ENCODE measurements around the gene CCDC47. TPM values are rescaled to one million over a fixed set of nuclear protein-coding genes. Genes with fewer than 3 reads are reported as not detected.
A peak's percentile ranks its signal among the peaks of the same experiment; 100 is the strongest.

CCDC47 gene
- total RNA-seq, 4 donors from 2014 or later = 48.1 to 70.0 (median 62.9) TPM

GRCh38 chr17:63714550-63715277, 58.7 kb downstream of the CCDC47 start:
- Histone ChIP-seq H3K27me3 (no peaks in the 10 kb centered on the region), H3K9me3 (no peaks in the 10 kb centered on the region), H3K4me3 (no peak overlapping the region), H3K27ac (no peak overlapping the region), H3K36me3 (peaks cover 55% of the 10 kb centered on the region), H3K4me1 (no peaks in the 10 kb centered on the region)
- DNase-seq (ENCODE audit: low spot score in 2 of 2) = peak in 1 of 2 donors; percentile 27
- WGBS = 78% methylated on average over 10 of the region's 10 CpGs
- TF ChIP-seq POLR2A (IDR thresholded peaks at IDR 0.05) (no peak), POLR2AphosphoS5 (IDR thresholded peaks at IDR 0.05) (no peak), EP300 (IDR thresholded peaks at IDR 0.05) (no peak), CTCF (IDR thresholded peaks at IDR 0.05) (no peak)

- TF ChIP-seq POLR2A (IDR thresholded peaks at IDR 0.05) = no peak
- no peak for TF ChIP-seq CTCF (IDR thresholded peaks at IDR 0.05)
- no peak for TF ChIP-seq POLR2AphosphoS5 (IDR thresholded peaks at IDR 0.05)
- no peak for DNase-seq (ENCODE audit: low spot score in 2 of 2)
- no peak overlapping the region for H3K4me3 ChIP-seq
- no peaks in the 10 kb centered on the region for H3K9me3 ChIP-seq
- no peak overlapping the region for H3K27ac ChIP-seq
- H3K36me3 ChIP-seq = peaks cover 89% of the 10 kb centered on the region
- no peaks in the 10 kb centered on the region for H3K27me3 ChIP-seq
- H3K4me1 ChIP-seq = no peaks in the 10 kb centered on the region
- WGBS = 85% methylated on average over 6 of the region's 6 CpGs
Measured at GRCh38 chr17:63709110-63709509, 64.3 kb downstream of the CCDC47 start.

- H3K27me3 ChIP-seq = no peaks in the 10 kb centered on the region
- no peak overlapping the region for H3K4me3 ChIP-seq
- H3K36me3 ChIP-seq = peaks cover 84% of the 10 kb centered on the region
- DNase-seq (ENCODE audit: low spot score in 2 of 2) = peak in 1 of 2 donors; percentile 59
- 74% methylated on average over 5 of the region's 11 CpGs for WGBS
- no peak overlapping the region for H3K27ac ChIP-seq
- H3K9me3 ChIP-seq = no peaks in the 10 kb centered on the region
- TF ChIP-seq CTCF (IDR thresholded peaks at IDR 0.05) (no peak), POLR2A (IDR thresholded peaks at IDR 0.05) (no peak), POLR2AphosphoS5 (IDR thresholded peaks at IDR 0.05) (no peak), EP300 (IDR thresholded peaks at IDR 0.05) (no peak)
- no peaks in the 10 kb centered on the region for H3K4me1 ChIP-seq
Measured at GRCh38 chr17:63707151-63707550, 66.2 kb downstream of the CCDC47 start.

GRCh38 chr17:63706336-63707082, 66.9 kb downstream of the CCDC47 start:
- H3K36me3 ChIP-seq = peaks cover 78% of the 10 kb centered on the region

More at GRCh38 chr17:63706336-63707082, 66.9 kb downstream of the CCDC47 start:
- TF ChIP-seq CTCF (IDR thresholded peaks at IDR 0.05) (no peak), EP300 (IDR thresholded peaks at IDR 0.05) (no peak), POLR2A (IDR thresholded peaks at IDR 0.05) (no peak), POLR2AphosphoS5 (IDR thresholded peaks at IDR 0.05) (no peak)
- Histone ChIP-seq H3K27ac (no peak overlapping the region), H3K27me3 (no peaks in the 10 kb centered on the region), H3K4me3 (no peak overlapping the region), H3K4me1 (peaks cover 1% of the 10 kb centered on the region), H3K9me3 (no peaks in the 10 kb centered on the region)
- WGBS = 85% methylated on average over 6 of the region's 7 CpGs
- DNase-seq (ENCODE audit: low spot score in 2 of 2) = peak in 1 of 2 donors; percentile 61
